ENCODE results near the gene ASTN2.

Gene ASTN2

DNA sequence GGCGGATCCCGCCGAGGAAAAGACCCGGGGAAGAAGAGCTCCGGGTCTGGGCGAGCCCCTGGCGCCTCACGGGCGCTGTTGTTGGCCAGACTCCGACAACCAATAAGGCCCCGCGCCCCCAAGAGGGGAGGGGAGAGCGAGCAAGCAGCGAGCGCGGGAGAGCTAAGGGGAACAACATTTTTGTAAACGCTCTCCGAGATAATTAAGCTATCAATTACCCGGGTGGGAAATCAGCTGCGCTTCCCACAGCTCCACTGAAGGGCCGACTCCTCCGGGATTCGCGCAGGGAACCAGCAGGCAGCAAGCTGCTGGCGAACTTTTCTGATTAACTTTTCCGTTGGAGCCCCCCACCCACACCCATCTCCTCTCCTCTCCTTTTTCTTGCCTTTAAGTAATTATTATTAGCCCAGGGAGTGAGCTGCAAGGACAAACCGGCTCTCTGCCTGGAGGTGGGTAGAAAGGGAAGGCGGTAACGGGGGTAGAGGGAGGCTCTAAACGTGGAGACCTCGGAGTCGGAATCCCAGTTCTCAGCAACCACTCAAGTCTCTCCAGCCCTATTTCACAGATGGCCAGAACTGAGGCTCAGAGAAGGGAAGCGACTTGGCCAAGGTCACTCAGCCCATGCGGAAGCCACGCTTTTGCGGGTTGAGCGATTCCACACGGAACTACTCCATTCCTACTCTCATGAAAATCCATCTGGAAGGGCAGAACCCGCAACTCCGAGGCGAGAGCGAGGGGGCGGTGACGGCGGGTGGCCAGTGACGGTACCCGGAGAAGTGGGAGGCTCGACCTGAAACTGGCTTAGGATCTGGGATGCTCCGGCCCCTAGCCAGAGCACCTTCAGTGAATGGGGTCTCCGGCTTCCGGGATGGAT, 1.3 kb downstream of the ASTN2 start:
- no peak for DNase-seq (ENCODE audit: low read depth)

DNA sequence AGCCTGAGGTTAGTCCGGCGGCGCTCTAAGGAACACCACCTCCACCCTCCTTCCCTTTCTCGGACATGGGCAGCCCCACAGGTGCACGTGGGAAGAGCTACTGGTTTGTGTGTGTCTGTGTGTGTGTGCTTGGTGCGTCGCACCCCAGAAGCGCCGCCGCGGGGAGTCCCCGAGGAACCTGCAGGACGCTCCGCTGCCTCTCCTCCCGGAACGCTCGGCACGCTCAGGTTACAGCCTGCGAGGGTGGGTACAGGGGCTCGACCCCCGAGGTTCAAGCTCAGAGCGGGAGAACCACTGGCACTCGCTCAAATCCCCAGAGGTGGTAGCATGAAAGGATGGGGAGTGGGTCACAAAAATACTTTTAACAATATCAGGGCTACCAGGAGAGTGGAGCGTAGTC, 2.0 kb downstream of the ASTN2 start:
- no peak for DNase-seq (ENCODE audit: low read depth)

DNA sequence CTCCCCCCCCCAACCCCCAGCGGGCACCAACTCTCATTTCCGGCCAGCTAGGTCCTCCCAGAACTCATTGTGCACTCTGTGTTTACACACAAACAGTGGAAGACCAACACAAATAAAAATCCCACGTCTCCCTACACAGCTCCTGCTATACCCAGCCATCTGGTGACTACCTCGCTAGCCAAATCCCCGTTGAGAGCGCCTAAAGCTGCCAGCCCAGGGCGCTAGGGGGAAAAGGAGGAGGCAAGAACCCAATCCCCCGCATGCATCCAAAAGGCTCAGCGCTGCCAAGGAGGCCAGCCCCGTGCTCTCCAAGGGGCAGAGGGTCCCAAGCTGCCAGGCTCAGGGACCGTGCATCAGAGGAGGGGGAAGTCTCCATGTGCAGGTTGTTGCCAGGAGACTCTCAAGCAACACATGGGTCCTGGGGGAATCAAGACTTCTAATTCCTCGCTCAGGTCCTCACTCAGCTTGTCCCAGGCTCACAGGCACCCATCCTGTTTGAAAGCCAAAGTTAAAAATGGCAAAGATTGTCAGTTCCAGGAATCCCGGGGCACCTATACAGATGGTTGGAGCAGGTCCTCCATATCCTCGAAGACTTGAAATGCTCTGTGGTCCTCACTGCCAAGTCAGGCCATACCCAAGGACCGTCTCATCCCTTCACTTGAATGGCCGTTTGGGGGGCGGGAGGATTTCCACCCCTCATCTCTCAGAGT, 2.7 kb downstream of the ASTN2 start:
- no peak for DNase-seq (ENCODE audit: low read depth)

- no peak for DNase-seq (ENCODE audit: low read depth)
Observed at GRCh38 chr9:117411547-117411946, 3.3 kb downstream of the ASTN2 start.

GRCh38 chr9:117409321-117409720, 5.5 kb downstream of the ASTN2 start:
- no peak for DNase-seq (ENCODE audit: low read depth)

- no peak for DNase-seq (ENCODE audit: low read depth)
Observed at GRCh38 chr9:117407436-117408022, 7.3 kb downstream of the ASTN2 start.

DNA sequence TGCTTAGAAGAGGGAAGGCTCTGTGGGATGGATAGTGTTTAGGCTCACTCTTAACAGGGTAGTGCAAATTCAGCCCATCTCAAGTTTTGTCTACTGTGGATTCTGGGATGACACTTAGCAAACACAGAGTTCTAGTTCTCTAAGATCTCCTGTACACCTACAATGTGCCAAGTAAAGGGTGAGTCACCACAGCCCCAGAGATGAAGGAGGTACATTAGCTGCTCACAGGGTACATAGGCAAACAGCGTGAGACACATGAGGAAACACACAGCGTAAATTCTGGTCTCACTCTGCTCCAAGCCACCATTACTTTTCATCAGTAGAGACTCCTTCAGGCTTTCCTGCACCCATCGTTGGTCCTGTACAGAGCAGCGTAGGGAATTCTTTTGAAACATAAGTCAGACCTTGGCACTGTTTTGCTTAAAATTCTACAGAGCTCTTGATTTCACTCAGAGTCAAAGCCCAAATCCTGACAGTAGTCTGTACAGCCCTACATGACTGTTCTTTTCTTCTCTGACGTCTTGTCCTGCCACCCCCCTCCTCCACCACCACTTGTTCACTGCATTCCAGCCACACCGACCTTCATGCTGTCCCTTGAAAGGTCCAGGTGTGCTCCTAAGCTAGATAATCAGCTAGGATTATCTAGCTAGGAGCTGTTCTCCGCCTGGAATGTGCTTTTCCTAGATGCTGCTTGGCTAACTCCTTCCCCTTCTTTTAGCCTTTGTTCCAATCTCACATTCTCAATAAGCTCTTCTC, 8.7 kb downstream of the ASTN2 start:
- no peak for DNase-seq (ENCODE audit: low read depth)

GRCh38 chr9:117403848-117404247, 11.0 kb downstream of the ASTN2 start:
- no peak for DNase-seq (ENCODE audit: low read depth)

- no peak for DNase-seq (ENCODE audit: low read depth)
Observed at GRCh38 chr9:117403403-117403811, 11.4 kb downstream of the ASTN2 start.

GRCh38 chr9:117400171-117400570, 14.7 kb downstream of the ASTN2 start:
- DNase-seq (ENCODE audit: low read depth) = no peak

GRCh38 chr9:117395151-117395650, 19.7 kb downstream of the ASTN2 start:
- DNase-seq (ENCODE audit: low read depth) = no peak

- no peak for DNase-seq (ENCODE audit: low read depth)
Observed at GRCh38 chr9:117394655-117395054, 20.2 kb downstream of the ASTN2 start.

- DNase-seq (ENCODE audit: low read depth) = no peak
Observed at GRCh38 chr9:117392992-117393391, 21.9 kb downstream of the ASTN2 start.

DNA sequence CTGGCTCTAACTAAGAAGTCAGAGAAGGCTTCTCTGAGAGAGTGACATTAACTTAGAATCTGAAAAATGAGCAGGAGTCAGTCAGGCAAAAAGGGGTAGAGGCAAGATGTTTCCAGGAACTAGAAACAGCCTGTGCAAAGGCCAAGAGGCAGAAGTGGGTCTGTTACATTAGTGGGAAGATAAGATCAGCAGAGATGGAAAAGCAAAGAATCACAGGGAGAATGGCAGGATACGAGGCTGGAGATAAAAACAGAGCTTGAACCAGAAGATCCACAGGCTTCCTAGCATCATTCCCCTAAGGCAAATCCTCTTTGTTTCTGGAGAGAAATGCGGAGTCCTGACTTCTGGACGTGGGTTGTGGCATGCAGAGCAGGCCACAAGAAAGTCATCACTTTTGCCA, 27.4 kb downstream of the ASTN2 start:
- DNase-seq (ENCODE audit: low read depth) = no peak

DNA sequence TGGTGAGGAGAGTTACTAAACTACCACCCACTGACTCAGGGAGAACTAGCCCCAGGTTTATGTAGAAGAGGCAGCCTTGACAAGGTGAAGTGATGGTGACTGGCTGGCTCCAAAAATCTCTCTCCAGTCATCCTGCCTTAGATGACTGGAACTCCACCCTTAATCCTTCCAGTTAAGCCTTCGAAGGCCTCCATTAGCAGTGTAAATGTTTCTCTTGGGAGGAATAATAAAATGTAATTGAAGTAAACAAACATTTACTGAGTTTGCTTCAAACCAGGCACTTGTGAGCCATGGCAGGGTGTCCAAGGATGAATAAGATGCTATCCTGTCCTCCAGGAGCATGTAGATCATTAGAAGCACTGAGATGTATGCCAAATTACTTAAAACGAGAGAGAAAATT, 35.5 kb downstream of the ASTN2 start:
- no peak for DNase-seq (ENCODE audit: low read depth)

GRCh38 chr9:117377046-117377445, 37.8 kb downstream of the ASTN2 start:
- no peak for DNase-seq (ENCODE audit: low read depth)

DNA sequence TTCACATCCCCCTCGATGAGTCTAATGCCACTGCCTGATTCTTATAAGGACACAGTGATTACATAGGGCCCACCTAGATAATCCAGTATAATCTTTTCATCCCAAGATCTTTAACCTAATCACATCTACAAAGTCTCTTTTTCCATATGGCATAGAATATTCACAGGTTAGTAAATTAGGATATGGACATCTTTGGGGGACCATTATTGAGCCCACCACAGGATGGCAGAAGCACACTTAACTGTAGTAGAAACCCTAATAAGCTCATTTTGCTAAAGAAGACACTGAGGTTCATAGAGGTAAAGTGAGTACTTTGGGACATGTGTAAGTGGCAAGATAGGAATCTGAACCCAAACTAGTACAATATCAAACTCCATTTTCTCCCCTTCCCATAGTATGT, 38.9 kb downstream of the ASTN2 start:
- no peak for DNase-seq (ENCODE audit: low read depth)

GRCh38 chr9:117374076-117374725, 40.7 kb downstream of the ASTN2 start:
- no peak for DNase-seq (ENCODE audit: low read depth)

- no peak for DNase-seq (ENCODE audit: low read depth)
Observed at GRCh38 chr9:117368684-117369230, 46.1 kb downstream of the ASTN2 start.

DNA sequence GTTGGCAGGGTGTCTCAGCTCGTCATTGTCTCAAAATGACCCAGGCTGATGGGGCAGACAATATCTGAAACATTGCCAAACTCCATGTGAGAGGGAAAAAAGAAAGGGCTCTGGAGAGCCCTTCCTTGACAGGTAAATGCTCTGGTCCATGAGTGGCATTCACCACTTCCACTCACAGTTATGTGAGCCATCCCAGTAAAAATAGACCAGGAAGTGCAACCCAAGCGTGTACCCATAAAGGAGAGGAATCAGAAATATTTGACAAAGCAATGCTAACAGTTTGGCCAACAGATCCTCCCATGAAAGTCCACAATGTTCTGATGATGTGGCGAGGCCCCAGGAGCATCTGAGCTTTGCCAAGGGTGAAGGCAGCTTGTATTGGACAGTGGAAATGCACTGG, 49.4 kb downstream of the ASTN2 start:
- DNase-seq (ENCODE audit: low read depth) = no peak

DNA sequence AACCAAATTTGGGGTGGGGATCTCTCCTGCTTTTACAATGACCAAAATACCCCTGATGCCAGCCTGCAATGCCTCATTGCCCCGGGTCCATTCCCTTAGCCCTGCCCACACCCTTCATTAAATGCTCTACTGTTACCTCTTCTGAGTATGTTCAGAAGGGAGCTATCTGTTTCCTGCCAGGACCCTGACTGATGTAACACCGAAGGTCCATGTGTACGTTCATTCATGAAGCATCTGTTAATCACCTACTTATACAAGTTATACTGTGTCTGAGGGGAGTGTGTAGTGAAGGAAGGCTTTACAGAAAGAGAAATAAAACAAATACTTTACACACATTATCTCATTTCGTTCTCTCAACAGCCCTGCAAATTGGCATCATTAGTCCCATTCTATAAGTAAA, 51.9 kb downstream of the ASTN2 start:
- no peak for DNase-seq (ENCODE audit: low read depth)
